HG03575 (cell line): ENCODE results near the gene SIX3.

ENCODE experiments used
- ATAC-seq: cut with Tn5 transposase; IDR thresholded peaks from one replicate; pipeline ENCODE4 v1.9.1; 2021; ENCODE audit not compliant: unreplicated experiment, insufficient number of reproducible peaks, low FRiP score; ENCODE audit errors: extremely low read depth

Gene SIX3

DNA sequence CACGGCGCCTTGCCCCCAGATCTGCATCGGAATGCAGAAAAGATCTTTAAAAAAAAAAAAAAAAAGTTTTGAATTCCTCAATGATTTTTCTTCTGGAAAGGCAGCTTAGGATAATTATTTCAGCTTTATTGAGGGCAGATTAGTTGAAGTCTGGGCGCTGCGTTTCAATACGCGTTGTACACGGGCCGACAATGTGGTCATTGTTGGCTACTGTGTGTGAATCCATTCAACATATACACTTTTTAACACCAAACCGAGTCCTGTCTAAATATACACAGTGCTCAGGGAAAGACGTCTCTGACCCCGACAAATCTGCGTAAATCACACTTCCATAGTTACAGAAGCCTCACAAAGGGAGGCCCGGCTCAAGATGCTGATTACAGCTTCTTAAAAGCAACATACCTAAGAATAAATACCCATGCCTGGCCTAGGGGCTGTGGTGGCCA lies 1.4 kb upstream of the SIX3 start:
- no peak for ATAC-seq

DNA sequence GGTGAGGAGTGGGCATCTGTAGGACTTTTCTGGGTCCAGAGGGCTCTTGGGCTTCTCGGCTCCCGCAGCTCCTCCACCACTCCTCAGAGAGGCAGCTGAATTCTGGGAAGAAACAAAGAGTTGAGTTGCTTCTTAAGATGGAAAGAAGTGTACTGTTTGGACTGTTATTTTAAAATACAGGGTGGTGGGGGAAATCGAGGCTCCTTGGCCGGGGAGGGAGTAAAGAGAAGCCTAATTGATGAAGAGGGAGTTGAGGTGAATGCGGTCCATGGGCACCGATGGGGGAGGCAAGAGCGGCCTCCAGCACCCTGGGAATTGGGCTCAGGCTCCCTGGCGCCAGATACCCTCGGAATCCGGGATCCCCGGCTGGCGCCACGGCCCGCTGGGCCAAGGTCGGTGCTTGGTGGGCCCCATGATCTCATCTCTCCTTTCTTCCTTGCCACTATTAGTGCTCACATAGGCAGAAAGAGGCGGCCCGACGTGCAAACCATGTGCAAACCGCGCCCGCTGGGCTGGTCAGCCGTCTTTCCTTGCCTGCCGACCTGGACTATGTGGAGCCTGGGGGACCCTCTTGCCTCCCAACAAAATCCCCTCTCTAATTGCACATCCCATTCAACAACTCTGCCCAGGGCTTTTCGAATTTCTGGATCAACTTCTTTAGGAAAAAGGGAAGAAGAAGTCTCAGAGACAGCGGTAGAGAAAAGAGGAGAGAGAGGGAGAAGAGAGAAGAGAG lies 604 bp upstream of the SIX3 start:
- ATAC-seq, result no peak

DNA sequence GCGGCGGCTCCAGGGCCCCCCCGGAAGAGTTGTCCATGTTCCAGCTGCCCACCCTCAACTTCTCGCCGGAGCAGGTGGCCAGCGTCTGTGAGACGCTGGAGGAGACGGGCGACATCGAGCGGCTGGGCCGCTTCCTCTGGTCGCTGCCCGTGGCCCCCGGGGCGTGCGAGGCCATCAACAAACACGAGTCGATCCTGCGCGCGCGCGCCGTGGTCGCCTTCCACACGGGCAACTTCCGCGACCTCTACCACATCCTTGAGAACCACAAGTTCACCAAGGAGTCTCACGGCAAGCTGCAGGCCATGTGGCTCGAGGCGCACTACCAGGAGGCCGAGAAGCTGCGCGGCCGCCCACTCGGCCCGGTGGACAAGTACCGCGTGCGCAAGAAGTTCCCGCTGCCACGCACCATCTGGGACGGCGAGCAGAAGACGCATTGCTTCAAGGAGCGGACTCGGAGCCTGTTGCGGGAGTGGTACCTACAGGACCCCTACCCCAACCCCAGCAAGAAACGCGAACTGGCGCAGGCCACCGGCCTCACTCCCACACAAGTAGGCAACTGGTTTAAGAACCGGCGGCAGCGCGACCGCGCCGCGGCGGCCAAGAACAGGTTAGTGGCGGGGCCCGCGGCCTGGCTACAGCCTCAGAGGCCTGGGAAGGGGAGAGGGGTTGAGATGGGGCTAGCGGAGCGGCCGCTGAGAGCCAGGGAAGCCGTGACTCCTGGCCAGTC lies 965 bp downstream of the SIX3 start:
- no peak for ATAC-seq

DNA sequence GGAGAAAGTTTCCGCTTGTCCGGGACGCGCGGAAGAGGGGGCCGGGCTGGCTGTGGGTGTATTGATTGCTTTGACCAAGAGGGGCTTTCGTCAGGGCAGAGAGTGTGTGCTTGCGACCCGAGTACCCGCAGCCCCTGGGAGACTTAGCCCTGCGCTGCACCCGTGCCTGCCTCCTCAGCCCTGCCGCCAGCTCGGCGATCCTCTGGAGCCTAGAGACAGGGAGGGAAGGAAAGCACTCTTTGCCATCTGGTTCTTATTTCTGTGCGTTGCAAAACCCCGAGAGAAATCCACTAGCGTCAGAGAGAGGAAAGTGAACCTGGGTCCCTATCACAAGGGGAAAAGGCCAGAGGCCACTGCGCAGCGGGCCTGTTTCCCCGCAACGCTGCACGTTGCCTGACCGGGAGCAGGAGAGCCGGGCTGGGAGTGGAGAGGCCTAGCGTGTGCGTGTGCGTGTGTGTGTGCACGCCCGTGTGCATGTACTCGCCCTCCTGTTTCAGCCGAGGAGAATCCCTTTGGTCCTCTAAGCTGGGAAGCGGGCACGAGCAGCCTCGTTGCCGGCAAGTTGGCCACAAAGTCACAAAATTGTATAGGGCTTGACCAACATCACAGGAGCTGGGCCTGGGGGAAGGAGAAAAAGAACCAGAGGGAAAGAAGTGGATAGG lies 1.7 kb downstream of the SIX3 start:
- no peak for ATAC-seq

DNA sequence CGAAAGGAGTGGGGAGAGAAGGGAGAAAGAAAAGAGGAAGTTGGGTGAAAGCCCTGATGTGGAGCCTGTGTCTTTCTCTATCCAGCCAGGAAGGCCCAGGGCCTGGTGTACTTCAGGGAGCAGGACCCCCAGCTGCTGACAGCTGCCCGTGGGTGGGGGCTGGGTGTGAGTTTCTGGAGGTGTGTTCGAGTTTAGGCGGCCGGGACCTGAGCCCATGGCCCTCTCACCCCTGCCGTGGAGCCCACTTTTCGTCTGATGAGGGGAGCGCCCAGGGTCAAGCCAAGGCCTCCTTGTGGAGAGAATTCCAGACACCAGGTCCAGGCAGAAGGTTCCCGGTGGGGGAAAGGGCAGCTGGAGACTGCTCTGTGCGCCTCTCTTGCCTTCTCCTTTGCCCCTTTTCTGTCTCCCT lies 2.2 kb downstream of the SIX3 start:
- no peak for ATAC-seq

DNA sequence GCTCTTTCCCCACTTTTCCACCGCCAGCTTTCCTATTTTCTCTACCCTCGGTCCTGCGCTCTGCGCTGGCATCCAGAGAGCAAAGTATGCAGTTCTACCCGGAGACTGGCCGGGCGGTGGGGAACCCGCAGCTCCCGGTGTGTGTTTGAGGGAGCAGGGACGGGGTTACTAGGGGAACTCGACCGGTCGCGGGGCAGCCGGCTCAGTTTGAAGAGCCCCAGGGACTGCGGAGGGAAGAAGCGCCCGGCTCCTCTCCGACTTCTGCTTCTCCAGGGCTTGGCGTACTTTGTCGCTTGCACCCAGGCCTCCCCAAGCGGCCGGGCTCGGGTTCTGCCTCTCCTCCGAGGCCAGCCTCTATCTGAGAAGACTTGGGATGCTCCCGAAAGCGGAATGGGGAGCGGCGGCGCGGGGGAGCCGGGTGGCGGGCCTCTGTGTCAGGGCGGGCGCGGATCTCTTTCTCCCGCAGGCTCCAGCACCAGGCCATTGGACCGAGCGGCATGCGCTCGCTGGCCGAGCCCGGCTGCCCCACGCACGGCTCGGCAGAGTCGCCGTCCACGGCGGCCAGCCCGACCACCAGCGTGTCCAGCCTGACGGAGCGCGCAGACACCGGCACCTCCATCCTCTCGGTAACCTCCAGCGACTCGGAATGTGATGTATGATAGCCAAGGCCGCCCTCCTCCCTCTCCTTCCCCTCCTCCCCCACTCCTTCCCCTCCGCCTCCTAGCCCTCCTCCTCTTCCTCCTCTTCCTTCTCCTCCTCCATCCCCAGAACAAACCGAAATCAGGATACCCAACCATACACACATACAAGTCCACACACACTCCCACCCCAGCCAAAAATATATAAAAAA lies 2.8 kb downstream of the SIX3 start:
- ATAC-seq, result no peak

DNA sequence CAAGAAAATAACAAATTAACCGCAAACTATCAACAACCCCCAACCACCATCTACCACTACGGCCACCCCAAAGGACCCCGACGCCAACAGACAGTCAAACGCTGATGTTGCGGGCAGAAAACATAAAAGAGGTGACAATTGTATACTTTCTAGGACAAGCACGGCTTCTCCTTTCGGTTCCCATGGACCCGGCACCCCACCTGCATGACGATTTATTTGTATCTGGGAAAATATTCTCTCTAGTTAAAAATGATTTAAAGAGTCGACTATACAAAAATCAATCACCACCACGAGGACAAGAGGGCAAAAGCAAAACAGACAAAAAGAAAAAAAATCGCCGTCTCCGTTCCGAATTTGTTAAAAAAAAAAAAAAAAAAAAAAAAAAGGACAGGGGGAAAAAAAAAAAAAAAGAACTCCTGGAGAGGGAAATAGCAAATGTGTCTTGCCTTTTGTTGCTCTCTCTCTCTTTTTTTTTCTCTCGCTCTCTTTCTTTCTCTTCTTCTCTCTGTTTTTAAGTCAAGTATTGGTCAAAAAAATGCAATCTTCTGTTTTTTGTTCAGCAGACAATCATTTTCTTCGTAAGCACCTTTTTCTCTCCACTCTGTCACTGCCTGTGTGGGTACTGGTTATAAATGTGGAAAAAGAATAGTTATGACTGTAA lies 3.6 kb downstream of the SIX3 start:
- no peak for ATAC-seq

DNA sequence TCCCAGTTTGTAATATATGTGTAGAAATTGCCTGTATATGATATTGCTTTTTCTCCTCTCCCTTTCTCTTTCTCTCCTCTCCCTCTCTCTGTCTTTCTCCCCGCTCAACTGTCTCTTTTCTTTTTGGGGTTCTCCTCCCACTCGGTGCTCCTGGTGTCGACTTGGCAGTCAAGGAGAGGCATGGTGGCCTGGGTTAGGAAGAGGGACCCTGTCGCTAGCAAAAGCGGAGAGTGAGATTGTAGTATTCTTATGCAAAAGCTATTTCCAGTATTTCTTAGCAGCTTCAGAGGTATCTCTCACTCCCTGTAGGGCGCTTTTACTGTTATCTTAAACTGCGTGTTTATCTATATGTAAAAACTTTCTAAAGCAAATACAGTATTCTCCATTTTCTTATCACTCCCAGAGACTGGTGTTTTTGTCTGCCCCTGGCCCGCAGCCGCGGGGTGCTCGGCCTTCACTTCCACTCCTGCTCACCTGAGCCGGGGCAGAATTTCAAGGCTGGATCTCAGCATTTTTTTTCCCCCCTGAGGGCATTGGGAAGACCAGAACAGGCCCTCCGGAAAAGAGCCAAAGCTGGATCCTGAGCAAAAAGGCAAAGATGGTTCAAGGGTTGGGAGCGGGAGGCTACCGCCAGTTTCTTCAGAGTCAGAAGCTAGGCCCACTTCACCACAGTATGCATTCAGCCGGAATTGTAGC lies 4.3 kb downstream of the SIX3 start:
- no peak for ATAC-seq

DNA sequence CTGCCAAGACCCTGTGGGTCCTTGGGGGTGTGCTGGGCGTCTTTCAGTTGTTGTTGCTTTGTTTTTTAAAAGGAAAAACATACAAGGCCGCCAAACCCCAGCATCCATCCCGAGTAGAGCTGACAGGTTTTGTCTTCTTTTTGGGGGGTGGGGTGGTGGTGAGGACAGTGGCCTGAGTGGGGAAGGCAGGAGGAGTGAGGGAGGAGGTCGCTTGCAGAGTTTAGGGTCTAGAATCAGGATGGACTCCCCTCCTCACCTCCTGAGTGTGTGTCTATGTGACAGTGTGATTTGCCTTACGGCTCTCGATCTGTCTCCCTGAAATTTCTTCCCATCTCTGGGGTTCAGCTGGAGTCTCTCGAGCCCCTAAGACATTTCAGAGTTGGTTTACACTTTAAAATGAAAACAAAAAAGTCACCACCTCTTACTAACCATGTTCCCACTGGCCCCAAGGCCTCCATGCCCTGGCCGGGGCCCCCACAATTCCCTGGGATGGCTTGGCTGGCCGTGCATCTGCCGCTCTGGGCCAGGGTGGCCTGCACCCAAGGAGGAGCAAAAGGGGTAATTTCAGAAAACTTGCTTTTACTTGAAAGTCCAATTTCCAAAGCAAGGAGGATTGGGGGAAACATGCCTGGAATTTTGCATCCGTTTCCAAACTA lies 5.0 kb downstream of the SIX3 start:
- no peak for ATAC-seq

DNA sequence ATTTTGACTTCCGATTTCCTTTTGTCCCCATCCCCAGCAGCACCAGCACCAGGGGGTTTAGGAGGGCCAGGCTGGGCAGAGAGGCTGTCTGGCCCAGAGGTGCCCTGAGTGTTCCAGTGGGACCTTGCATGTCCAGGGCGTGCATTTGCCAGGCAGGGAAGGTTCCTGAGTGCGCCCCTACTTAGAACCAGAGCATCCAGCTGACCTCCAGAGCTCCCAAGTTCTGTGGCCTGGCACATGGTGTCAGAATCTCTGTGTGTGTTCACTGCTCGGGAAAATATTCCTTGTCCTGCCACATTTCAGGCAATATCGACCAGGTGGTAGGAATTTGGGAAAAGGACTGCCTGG lies 5.5 kb downstream of the SIX3 start:
- ATAC-seq, result no peak

DNA sequence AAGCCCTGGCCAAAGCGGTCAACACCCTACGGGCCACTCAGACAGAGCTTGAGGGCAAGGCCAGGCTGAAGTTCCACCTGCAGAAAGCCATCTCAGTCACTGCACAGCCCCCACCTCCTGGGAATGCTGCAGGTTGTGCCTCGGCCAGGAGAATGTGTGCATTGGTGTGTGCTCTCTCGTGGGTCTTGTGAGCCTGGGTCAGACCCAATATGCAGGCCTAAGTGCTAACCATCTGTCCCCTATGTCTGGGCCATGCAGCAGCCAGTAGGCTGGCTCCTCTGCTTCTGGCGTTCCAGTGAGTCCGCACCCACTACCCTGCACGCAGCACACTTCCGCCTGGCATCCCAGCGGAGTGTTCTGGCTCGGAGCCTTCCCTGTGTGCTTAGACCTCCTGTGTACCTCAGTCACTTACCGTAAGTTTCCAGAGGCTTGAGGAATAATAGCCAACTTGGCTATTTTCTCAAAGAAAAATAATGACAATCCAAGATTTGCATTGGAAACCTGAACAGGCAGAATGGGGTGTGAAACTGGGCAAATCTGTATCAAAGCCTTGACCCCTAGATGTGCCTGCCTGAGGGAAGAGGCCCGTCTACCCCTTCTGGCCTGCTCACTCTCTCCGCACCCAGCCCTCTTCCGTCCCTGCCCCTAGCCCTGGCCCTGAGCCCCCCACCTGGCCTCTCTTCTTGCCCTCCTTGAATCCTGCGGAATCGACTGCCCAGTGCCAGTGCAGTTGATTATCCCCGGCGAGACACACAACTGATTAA lies 7.2 kb downstream of the SIX3 start:
- ATAC-seq, result no peak

DNA sequence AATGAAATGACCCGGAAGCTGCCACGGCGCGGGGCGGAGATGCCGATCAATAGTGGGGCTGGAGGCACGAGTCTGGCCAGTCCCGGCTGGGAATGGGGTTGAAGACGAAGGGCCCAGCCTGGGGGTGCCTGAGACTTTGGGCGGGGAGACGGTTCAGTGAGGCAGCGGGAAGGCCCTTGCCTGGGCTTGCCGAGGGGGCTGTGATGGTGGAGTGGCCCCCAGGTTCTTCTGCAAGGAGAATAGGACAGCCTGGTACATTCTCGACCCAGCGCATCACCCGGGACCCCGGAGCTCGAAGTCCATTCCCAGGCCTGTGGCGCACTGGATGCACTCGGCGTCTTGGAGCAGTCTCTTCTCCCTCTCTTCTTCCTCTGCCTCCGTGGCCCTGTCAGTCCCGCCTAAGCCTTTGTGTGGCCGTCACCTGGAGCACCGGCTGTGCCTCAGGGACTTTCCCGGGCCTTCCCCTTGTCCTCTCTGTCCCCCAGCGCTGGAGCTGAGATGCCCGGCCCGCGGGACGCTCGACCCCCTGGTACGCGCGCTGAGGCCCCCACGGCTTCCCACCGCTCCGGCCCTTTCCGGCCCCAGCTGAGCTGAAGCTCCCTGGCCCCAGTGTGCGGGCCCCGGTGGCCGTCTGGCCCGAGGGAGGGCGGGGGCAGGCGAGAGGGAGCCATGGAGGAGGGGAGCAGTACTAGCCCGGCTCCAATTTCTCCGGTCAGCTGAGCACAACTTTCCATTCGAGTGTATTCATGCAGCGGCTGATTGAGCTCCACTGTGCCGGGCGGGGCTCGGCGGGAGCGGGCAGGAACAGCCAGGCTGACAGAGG lies 8.0 kb downstream of the SIX3 start:
- ATAC-seq, result no peak

DNA sequence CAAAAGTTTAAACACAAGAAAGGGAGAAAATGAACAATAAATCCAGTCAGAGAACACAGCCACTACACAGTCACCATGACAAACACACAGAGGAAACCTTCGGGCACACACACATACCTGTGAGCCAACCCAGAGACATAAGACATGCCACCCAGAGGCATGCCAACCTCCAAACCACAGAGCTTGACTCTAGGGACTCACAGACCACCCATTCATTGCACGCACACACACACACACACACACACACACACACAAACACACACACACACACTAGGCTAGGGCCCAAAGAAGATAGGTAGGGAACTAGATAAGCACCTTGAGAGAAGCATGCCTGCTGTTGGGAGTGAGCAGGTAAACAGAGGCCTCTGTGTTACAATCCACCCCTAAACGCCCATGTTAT lies 9.1 kb downstream of the SIX3 start:
- ATAC-seq, result no peak

DNA sequence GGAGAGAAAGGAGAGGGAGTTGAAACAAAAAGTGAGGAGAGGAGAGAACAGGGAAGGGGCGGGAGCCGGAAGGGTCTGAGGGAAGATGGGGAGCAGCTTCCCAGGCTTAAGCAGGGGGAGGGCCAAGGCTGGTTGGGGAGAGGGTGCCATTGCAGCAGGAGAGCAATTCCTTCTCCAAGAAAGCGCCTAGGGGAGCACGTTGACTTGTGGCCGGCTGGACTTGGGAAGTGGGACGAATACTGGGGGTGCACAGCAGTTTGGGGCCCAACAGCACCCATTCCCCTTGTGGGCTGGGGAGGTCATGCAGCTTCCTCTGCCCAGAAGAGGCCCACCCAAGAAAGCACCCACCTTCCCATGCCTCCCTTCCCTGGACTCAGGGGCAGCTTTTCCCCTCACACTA lies 9.6 kb downstream of the SIX3 start:
- ATAC-seq, result no peak

DNA sequence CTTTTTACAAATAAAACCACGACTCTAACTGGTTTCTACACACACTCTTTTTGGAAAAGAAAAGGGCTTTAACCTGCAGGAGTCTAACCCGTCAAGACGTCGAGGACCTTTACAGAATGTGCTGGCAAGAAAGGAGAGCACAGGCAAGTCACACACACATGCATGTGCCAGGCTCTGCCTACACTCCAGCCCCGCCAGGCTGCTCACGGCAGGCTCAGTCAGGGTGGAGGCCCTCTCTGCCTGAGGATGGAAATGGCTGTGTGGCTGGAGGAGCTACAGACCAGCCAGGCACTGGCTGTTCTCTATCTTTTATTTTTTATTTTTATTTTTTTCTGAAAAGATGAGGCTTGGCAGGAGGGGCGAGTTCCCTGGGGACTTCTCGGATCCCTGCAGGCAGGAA lies 10.2 kb downstream of the SIX3 start:
- ATAC-seq, result no peak

DNA sequence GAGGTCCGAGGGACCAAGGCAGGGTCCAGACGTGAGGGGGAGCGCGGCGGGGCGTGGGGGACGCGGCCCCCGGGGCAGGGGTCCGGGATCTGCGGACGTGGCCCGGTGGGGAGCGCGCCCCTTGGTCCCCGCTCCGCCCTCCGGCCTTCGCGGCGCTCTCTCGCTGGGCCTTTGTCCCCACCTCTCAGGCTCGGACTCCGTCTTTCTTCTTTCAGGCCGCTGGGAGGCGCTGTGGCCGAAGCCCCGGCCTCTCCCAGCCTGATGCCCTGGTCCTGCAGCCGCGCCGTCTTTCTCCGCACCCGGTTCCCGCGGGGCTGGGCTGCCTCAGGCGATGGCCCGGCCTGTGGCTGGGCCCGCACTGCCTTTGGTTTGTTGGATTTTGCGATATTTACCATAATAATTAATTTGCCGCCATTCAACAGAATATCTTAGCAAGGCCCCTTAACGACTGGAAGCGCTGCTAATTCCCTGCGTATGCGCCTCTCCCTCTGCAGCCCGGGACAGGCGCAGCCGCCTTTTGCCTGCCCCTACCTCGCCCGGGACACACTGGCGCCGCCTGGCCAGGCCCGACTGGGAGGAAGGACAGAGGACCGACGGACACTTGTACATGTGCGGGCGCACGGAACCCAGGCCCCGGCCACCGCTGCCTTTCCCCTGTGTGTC lies 10.8 kb downstream of the SIX3 start:
- ATAC-seq, result no peak
